ENCODE measurements around the gene NLGN4Y.
"Not testable (repeated sequence)": the region's sequence is repeated elsewhere in the genome, so short reads cannot be mapped to it uniquely, and the experiment has no call there.

NLGN4Y gene

DNA sequence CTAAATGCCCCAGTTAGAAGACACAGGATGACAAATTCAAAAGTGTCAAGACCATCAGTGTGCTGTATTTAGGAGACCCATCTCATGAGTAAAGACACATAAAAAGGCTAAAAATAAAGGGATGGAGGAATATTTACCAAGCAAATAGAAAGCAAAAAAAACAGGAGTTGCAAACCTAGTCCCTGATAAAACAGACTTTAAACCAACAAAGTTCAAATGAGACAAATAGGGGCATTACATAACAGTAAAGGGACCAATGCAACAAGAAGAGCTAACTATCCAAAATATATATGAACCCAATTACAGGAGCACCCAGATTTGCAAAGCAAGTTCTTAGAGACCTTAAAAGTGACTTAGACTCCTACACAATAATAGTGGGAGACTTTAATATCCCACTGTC, 336.1 kb downstream of the NLGN4Y start:
- DNase-seq: no peak

DNA sequence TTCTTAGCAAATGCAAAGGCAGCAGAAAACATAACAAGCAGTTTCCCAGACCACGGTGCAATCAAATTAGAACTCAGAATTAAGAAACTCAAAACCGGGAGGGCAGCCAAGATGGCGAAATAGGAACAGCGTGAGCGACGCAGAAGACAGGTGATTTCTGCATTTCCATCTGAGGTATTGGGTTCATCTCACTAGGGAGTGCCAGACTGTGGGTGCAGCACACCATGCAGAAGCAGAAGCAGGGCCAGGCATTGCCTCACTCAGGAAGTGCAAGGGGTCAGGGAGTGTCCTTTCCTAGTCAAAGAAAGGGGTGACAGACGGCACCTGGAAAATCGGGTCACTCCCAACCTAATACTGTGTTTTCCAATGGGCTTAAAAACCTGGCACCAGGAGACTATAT, 336.7 kb downstream of the NLGN4Y start:
- DNase-seq: not testable (repeated sequence)

- no peak for DNase-seq
Measured at GRCh38 chrY:14871971-14872370, 347.6 kb downstream of the NLGN4Y start.
